Muscle of back (tissue), 13 donors: Measurements from ENCODE around the gene ALKBH1. TPM values are rescaled to one million over a fixed set of nuclear protein-coding genes. Genes with fewer than 3 reads are reported as not detected.
"Not testable (repeated sequence)": the region's sequence is repeated elsewhere in the genome, so short reads cannot be mapped to it uniquely, and the experiment has no call there.

Experiments used
- DNase-seq, 3 donors: peaks; one replicate each; pipeline versions ENCODE4 v3.0.0 to v3.0.0-alpha.2; 2013
- long read RNA-seq, 9 donors: transcript quantifications; one replicate each; lab custom pipeline, GENCODE V29; 2026
- polyA plus RNA-seq, 10 donors: library from polyadenylated mRNA; unstranded; fragments of 120-200 nt; gene quantifications; one replicate each; pipeline ENCODE4 v1.2.1, GENCODE V29; 2013; ENCODE audit not compliant: insufficient read length in 10 of 10

Gene ALKBH1, protein sequence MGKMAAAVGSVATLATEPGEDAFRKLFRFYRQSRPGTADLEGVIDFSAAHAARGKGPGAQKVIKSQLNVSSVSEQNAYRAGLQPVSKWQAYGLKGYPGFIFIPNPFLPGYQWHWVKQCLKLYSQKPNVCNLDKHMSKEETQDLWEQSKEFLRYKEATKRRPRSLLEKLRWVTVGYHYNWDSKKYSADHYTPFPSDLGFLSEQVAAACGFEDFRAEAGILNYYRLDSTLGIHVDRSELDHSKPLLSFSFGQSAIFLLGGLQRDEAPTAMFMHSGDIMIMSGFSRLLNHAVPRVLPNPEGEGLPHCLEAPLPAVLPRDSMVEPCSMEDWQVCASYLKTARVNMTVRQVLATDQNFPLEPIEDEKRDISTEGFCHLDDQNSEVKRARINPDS
- 10 to 100 TPM in 7 of 10 donors, 1 to 10 TPM in 3; 8.8 to 12.1 (median 10.5) TPM for polyA plus RNA-seq
- long read RNA-seq, donor 1, partial matches to known transcripts, result 0 of 3 reads
- long read RNA-seq, donor 1, other reads (novel, unspliced or antisense), result 0 of 3 reads
- long read RNA-seq, donor 2, partial matches to known transcripts, result 0 of 1 reads
- long read RNA-seq, donor 2, other reads (novel, unspliced or antisense), result 0 of 1 reads
- long read RNA-seq, donor 3, result 0 reads
- long read RNA-seq, donor 4, partial matches to known transcripts, result 0 of 1 reads
- long read RNA-seq, donor 4, other reads (novel, unspliced or antisense), result 0 of 1 reads
- long read RNA-seq, donor 5, partial matches to known transcripts, result 0 of 1 reads
- long read RNA-seq, donor 5, other reads (novel, unspliced or antisense), result 0 of 1 reads
- long read RNA-seq, donor 6, partial matches to known transcripts, result 0 of 1 reads
- long read RNA-seq, donor 6, other reads (novel, unspliced or antisense), result 0 of 1 reads
- long read RNA-seq, donor 7, result 0 reads
- long read RNA-seq, donor 8, result 0 reads
- long read RNA-seq, donor 9, result 0 reads

- peak; percentile 88 to 96 (median 92) for DNase-seq
These were observed at the start of gene ALKBH1, which contains the start of gene SLIRP for GRCh38 chr14:77707724-77708408. Gene ALKBH1 (minus strand): TSS chr14:77708023. CDS start chr14:77708004, 19 bp downstream. Gene SLIRP (plus strand): TSS chr14:77708103. CDS start chr14:77708112, 9 bp downstream.

DNA sequence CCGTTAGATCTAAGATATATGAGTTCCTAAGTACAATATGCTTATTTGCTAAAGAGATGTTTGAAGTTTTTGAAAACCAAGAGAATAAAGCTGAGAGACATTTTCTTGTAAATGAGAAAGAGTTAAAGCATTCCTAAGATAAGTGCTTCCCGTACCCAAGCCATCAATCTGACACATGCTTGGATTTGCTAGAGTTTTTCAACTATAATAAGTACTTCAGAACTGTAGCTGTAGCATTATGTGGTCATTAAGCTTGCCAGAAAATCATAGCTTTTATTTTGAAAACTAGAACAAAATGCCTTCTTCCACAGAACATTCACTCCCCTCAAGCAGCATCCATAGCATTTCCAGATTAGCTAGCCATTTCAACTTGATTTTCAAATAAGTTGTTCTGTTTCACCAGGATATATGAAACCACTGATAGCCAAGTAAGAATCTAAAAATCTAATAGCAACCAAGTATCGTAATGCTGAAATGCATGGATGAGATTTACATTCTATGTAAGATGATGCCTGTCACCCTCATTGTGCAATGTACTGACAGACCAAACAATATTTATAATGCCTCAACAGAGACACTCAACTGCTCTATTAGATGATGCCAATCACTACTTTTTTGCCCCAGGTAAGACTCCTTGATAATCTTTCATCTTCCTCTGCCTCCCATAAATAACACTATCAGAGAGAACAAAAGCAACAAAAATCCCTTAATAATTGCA, 45.1 kb upstream of the ALKBH1 start:
- DNase-seq, result no peak

DNA sequence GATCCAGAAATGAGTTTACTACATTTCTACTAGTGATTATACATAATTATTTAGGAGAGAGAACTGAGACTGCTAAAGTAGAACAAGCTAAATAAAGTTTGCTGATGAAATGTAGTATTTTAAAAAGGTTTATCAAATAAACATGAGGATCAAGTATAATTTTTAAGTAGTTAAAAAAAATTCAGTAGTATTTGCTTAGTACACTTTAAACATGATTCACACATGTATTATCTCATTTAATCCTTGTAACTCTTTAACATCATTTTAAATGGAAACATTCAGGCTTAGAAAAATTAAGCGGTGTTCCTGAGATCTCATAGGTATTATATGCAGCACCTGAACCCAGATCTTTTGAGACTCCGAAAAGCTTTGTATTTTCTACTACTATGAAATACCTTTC, 44.4 kb upstream of the ALKBH1 start:
- no peak for DNase-seq

- not testable (repeated sequence) for DNase-seq
These were observed 39.6 kb upstream of the ALKBH1 start for GRCh38 chr14:77747425-77747824.

GRCh38 chr14:77746064-77746702, 38.4 kb upstream of the ALKBH1 start:
- no peak for DNase-seq

DNA sequence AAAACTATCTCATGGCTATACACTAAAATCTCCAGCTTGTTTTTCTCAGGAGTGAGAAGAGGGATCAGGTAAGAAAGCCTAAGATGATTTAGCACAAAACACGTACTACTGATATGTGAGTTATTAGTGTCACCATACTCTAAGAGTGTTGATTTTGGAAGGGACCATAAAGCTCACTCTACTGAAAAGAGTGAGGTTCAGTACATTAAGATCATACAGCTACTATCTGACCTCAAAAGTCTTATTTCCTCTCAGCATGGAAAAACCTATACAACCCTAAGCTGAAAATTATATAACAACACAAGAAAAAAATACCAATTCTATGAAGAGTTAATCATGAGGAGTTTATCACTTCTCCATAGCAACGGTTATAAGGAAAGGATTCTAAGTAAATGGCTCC, 33.6 kb upstream of the ALKBH1 start:
- DNase-seq, result no peak

DNA sequence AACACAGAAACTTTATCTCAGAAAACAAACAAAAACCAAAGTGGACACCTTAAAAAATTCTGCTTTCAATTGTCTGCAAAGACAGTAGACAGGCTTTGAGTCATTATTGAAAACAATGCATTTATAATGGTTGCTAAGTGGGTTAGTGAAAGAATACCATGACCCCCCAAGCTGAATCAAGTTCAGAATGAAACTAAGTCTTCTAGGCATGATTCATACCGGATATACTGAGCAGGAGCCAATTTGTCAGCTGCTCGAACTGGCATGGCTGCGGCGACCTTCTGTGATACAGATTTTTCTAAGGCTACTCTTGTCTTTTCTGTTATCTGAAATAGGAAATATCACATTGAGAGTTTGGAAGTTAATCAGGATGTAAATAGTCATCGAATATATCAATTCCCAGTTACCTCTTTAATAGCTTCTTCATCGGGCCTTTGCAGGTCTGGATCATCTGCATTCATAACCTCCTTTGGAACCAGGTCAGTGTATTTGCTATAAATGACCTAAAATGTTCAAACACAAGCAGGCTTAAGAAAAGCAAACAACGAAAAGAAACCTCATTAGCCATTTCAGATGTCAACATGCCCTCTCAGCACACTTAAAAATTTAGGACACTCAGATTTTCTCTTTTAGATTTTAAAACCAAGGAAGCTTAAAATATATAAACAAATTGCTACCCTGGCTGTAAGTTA, 30.9 kb upstream of the ALKBH1 start:
- DNase-seq, result no peak

DNA sequence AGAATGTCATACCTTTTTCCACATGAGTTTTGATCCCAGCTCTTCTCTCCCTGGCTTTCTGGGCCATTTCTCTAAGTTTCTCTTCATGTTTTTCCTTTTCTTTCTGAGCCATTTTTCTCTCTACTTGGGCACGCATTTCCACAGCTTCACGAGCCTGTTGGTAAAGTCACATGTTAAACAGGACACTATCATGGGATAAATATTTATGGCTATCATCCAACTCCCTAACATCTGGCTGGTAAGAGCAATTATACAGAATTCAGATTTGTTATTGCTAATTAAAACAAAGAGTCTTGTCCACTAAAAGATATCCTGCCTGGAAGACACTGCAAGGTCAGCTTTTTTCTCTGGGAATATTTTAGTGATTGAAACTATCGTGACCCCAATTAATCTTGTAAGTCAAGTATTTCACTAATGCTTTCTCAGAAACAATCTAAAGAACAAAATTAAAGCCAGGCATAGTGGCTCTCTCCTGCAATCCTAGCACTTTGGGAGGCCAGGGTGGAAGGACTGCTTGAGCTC, 23.2 kb upstream of the ALKBH1 start:
- DNase-seq, result no peak

GRCh38 chr14:77722301-77722700, 14.5 kb upstream of the ALKBH1 start:
- DNase-seq, result no peak

GRCh38 chr14:77721437-77721836, 13.6 kb upstream of the ALKBH1 start:
- DNase-seq, result no peak

DNA sequence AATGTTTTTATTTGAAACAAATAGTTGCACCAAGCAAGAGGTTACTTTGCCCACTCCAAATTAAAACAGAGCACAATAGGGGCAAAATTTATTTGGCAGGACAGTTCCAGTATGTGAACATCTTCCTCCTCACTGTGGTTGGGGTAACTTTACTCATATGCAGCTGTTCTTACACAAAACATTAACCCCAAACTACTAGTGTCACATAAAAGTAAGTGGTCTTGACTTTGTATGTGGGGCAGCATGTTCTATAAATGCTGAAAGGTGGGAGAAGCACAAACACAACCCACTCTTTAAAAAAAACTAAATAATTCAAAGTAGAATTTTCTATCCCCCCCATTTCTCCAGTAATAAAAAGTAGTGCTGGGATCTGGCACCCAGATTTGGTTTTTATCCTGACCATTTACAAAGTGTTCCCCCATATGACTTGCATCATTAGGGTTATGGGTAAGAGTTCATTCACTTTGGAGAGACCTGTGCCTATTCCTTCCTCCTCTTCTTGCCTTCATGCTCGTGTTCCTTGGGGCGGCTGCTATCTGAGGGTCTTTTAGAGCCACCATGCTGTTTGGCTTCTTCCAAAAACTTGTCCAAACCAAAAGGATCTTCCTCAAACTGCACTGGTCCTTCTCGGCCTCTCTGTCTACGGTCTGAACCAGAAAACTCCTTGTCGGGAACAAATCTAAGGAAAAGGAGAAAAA, 9.9 kb upstream of the ALKBH1 start:
- DNase-seq, result no peak

DNA sequence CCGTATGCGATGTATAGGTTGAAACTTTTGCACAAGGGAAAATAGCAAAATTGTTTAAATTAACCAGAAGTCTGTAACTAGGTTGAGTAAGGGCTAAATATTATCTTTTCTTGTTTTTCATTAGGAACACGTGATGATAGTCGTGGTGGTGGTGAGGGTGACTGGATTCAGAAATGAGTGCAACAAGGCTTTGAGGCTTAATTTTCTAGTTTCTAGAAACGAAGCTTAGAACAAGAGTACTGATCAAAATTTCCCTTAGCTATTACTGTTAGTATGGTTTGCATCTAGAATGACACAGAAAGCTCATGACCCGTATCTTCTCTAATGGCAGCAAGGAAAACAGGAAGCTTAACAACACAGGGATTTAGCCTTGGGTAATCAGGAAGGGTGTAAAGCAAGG, 7.1 kb upstream of the ALKBH1 start:
- no peak for DNase-seq

GRCh38 chr14:77710364-77710763, 2.5 kb upstream of the ALKBH1 start:
- no peak for DNase-seq

DNA sequence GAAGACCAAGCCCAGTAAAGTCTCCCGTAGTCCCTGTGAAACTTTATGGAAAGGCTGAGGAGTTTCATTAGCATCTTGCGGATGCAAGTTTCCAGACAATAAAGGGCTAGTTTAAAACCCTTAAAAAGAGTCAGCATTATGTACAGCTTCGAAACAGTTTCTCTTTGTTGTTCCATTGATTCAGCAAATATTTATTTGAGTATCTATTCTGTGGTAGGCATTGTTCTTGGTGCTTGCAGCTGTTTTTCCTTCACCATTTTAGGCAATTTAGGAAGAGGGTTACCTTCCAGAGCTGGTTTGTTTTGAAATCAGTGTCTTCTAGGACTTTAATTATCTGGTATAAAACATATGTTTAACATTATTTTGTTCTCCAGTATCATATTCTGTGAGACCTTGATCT, 1.6 kb upstream of the ALKBH1 start:
- DNase-seq, result no peak

DNA sequence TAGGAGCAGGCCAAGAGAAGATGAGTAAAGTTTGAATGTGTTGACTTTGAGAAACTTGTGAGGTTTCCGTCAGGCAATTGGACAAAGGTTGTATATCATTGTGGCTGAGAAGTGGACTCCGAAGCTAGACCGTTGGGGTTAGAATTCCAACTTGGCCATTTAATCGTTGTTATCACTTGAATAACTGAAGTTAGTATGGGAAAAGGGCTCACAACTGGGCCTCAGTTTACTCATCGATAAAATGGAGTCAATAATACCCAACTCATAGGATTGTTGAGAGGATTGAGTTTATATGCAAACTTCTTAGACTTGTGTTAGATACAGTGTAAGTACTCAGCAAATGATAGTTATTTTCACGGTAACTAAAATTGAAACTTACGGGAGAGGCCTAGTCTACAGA, 926 bp upstream of the ALKBH1 start:
- DNase-seq, result no peak

DNA sequence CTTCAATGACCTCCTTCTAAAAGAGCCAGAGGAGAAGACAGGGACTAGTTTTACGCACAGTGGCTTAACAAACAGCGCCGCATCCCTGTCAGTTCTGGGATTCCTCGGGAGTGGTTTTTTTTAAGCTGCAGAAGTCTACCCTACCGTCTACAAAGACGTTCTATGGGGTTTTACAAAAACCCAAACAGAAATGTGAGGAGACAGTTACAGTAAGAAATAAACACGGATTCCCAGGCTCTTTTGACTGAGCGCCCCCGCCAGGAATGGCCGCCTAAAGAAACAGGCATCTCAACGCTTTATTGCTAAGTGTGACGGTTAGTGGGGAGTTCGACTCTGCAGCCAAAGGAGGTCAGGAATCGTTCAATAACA, 484 bp downstream of the ALKBH1 start:
- DNase-seq, result peak in 2 of 3 donors; percentile 26 to 30

GRCh38 chr14:77691259-77691658, 16.6 kb downstream of the ALKBH1 start:
- DNase-seq, result no peak

- no peak for DNase-seq
These were observed 25.7 kb downstream of the ALKBH1 start for GRCh38 chr14:77682158-77682553.
